ENCODE data around the gene ADGRL4. TPM values are rescaled to one million over a fixed set of nuclear protein-coding genes. Genes with fewer than 3 reads are reported as not detected.
"Not testable (repeated sequence)": the region's sequence is repeated elsewhere in the genome, so short reads cannot be mapped to it uniquely, and the experiment has no call there.

The ADGRL4 gene
- 17.8 TPM for total RNA-seq

DNA sequence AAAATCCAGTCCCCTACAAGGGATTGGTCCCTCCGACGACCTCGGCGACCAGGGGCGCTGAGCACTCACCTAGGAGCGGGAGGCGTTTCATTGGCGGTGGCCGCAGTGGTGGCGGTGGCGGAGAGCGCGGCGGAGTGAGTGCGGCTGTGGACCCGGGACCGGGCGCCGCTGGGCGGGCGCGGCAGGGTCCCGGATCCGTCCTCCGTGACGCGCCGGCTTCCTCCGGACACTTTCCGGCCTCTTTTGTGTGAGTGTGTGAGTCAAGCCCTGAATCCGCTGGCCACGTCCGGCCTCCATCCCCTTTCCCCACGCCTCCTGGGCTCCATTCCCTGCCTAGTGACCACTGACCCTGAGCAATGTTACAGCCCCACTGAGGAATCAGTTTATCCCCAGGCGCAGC, at the start of gene ADGRL4:
ADGRL4 (minus strand) TSS at position 167 of the 400 bp plus-strand sequence; CDS start at position 91, 76 bp downstream.
- DNase-seq, result peak; percentile 2

DNA sequence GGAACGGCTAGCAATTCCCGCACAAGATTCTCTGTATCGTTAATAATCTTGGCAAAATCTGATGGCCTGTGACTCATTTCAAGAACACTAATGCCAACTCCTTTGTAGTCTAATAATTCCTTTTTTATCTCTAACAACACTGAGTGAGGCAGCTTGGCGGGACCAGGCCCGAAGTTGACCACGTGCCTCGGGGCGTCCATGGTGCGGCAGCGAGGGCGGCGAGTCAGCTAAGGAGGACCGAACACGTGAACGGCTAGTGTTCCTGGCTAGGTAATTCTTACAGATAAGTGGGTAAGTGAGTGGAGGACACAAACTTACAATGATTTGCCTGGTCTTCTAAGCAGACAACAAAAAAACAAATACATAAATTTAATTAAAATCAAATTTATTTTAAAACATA, 49.3 kb upstream of the ADGRL4 start:
- no peak for DNase-seq

DNA sequence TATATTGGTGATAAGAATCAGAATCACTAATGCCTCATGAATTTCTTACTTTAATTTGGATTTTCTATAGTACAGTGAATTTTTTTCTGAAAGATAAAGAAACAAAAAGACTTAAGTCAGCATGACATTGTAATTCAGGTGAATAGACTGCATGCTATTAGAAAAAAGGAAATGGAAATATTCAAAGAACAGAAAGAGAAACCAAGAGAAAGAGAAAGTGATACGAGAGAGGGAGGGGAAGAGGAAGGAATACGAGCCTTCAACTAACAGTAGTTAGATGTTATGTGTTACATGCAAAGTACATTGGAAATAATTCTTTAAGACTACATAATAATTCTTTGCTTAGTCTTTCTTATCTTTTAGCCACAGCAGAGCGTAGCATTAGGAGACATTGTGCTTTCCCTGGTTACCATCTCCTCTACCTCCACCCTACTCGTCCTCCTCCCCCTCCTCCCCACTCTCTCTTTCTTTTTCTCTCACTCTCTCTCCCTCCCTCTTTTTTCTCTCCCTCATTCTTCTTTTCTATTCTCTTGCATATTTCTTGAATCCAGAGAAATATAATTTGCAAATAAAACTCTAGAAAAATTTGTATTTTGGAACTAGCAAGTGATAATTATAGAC, 46.4 kb upstream of the ADGRL4 start:
- DNase-seq, result no peak

- DNase-seq, result no peak
These were observed 38.6 kb upstream of the ADGRL4 start for GRCh38 chr1:79044974-79045650.

DNA sequence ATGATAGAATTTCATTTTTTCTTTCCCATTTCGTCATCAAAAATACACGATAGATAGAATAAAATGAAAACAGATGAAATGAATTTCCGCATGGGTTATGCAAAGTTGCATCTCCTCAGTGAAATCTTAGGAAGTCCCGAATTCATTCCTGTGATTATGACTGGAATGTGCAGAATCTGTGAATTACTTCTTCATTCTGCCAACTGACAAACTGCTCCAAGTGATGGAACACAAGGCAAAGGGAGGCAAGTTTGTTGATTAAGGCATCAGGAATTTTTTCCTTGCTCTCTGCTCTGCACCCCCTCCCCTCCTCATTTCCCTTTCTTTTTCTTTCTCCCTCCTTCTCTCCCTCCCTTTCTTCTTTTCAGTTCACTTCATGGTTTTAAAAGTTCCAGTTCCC, 37.0 kb upstream of the ADGRL4 start:
- no peak for DNase-seq

GRCh38 chr1:79042539-79042938, 36.0 kb upstream of the ADGRL4 start:
- DNase-seq, result no peak

DNA sequence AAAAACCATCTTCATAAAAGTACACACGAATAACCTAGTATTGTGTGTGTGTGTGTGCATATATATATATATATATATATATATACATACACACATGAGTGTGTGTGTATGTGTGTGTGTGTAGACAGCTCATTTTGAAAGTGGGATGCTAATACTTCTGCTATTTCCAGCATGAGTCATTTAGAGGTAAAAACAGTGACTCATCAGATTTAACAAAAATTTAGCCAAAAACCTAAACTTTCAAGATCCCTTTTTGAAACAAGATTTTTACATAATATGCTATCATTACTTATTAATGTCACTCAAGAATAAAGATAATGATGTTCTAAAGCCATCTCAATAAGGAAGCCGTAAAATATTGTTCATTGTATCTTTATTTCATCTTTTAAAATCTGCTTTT, 35.6 kb upstream of the ADGRL4 start:
- DNase-seq, result no peak

DNA sequence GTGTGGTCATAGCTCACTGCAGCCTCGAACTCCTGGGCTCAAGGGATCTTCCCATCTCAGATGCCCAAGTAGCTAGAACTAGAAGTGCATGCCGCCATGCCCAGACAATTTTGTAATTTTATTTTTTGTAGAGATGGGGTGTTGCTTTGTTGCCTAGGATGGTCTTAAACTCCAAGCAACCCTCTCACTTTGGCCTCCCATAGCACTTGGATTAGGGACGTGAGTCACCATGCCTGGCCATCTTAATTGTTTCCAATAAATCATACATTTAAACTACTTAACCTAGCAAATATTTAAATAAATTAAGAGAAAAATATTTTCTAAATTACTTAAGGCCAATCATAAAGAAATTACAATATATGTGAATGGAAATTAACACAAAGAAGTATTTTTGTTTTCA, 35.1 kb upstream of the ADGRL4 start:
- DNase-seq, result no peak

GRCh38 chr1:79040424-79041082, 34.0 kb upstream of the ADGRL4 start:
- no peak for DNase-seq

DNA sequence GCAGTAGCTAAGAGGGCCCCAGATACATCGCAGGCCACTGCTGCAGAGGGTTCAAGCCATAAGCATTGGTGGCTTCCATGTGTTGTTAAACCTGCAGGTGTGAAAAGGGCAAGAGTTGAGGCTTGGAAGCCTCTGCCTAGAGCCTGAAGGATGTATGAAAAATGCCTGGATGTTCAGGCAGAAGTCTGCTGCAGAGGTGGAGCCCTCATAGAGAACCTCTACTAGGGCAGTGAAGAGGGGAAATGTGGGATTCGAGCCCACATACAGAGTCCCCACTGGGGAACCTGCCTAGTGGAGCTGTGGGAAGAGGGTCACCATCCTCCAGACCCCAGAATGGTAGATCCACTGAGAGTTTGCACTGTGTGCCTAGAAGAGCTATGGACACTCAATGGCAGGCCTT, 30.6 kb upstream of the ADGRL4 start:
- no peak for DNase-seq

DNA sequence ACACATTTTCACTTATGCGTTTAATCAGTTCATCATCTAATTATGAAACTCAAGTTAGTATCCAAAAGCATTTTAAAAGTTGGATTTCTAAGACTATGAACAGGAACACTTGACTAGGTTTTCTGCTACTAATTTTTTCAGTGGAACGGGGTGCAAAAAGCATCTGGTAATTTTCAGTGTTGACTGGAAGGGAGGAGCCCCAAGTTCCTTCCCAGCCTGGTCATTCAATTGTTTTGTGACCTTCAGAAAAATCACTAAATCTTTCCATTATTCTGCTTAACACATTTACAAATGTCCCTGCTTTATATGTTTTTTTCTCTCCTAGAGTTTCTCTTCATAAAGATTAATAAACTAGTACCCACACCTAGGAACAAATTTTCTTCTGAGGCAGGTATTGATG, 6.0 kb upstream of the ADGRL4 start:
- DNase-seq, result no peak

GRCh38 chr1:79010589-79010988, 4.1 kb upstream of the ADGRL4 start:
- no peak for DNase-seq

DNA sequence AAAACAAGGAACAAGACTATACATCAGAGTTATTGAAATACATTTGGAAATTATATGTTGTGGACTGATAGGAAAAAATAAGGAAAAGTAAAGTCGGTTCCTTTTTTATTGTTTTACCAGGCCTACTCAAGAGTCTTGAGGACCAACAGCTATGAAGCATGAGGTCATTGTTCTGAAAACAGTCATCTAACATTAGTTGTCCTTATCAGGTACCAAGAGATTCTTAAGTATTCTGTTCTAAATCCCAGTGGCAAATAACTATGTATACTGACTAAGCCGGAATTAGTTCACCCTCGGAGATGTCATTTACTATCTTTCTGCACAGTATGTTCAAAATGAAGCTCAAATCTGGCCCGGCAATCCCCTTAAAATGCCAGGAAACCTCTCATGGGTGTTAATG, 585 bp downstream of the ADGRL4 start:
- DNase-seq, result no peak

GRCh38 chr1:79004916-79005315, 1.6 kb downstream of the ADGRL4 start:
- no peak for DNase-seq

DNA sequence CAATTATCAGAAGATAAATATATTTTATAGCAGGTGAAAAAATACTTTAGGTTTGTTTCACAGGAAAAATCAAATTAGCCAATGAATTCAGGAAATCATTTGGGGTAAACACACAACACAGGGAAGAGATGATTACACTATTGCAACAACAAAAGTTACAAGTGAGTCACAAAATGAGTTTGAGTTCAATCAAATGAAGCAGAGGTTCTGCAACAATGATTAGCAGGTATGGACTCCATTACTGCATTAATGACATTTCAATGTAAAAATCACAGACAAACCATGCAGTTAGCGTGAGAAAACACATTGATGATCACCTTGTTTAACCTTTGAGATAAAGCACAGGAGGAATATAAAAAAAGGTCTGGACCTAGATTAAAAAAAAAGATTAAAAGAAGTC, 9.7 kb downstream of the ADGRL4 start:
- no peak for DNase-seq

DNA sequence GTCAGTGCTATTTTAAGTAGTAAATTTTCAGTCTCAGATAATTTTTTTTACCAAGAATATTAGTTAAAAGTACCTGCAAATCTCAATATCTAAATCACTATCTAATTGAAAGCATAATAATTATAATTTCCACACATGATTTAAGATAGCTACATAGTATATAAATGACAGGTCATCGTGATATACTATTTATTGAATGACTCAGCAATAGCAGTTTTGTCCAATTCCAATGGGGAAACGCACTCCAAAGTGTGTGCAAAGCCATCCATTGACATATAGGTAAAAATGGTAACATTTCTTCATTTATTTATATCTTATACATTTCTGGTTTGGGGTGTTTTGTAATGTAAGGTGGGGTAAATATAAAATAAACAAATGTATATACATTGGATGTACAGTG, 19.5 kb downstream of the ADGRL4 start:
- no peak for DNase-seq

DNA sequence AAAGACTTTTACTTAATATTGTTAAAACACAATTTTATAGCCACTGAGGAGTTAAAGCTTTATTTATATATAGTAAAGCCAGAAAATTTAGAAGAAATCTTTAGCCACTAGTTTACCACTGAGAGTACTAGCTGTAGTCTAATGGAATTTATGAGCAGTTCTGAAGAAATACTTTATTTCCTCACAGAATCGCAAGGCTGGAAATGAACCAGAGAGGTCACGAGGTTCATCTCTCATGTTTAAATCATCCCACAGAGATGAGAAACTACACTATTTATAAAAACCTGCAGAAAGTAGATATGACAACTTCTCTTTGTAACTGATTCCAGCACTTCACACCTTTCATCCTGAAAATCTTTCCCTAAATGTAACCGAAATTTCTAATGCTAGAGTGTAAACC, 26.0 kb downstream of the ADGRL4 start:
- DNase-seq, result no peak

DNA sequence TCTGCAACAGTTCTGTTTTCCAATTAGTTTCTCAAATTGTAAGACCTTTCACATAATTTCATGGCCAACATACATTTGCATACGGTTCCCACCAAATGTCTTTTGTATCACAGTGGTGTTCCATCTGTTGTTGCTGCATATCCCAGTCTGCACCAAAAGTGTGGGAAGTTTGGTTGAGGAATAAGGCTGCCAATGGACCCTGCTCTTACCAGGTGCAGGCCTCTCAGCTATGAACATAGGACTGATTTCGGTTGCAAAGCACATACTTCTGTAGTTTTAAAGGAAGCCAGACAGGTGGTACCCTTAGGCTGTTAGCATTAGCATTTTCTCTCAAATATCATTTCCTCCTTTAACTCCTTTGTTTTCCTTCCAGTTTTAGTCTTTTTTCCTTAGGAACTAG, 33.8 kb downstream of the ADGRL4 start:
- DNase-seq, result no peak

- not testable (repeated sequence) for DNase-seq
These were observed 39.4 kb downstream of the ADGRL4 start for GRCh38 chr1:78967091-78967490.

DNA sequence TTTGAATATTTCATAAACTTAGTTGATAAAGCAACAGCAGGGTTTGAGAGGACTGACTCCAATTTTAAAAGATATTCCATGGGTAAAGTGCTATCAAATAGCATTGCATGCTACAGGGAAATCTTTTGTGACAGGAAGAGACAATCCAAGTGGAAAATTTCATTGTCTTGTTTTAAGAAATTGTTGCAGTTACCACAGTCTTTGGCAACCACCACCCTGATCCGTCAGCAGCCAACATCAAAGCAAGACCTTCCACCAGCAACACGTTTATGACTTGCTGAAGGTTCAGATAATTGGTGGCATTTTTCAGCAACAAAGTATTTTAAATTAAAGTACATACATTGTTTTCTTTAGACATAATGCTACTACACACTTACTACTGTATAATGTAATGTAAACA, 47.8 kb downstream of the ADGRL4 start:
- DNase-seq, result no peak

GRCh38 chr1:78950826-78951225, 55.7 kb downstream of the ADGRL4 start:
- DNase-seq, result no peak

DNA sequence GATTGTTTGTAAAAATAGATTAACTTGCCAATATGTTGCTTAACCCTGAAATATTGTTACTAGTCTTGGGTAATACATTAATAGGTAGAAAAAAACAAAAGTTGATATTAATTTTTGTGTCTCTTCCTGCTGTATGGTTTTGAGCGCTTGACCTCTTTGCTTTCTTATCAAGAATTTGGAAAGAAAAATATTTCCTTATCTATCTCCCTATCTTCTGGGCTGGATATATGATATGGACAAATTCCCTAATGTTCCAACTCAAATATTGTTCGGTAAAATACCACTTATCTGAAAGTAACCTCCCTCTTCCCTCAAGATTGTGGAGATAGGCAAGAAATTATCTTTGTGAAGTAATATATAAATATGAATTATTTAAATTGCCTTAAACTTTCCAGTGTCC, 57.3 kb downstream of the ADGRL4 start:
- no peak for DNase-seq

- no peak for DNase-seq
These were observed 87.4 kb downstream of the ADGRL4 start for GRCh38 chr1:78919150-78919549.

DNA sequence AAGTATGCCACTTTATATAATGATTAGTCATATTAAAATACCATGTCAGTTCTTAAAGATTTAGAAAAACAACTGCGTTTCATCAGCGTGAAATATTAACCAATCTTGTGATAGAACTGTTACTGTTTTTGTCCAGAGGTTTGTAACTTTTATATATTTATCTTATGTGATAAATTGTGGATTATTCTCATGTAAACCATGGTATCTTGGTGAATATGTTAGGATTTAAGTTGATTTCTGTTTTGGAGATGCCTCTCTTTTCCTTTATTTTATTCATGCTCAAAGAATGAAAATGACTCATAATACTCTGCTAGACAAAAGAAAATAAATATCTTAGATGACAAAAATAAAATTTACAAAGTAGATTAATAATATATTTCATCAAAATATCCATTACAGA, 88.4 kb downstream of the ADGRL4 start:
- DNase-seq, result no peak
